ENCODE data around the gene AUTS2. TPM values are rescaled to one million over a fixed set of nuclear protein-coding genes. Genes with fewer than 3 reads are reported as not detected.

Gene AUTS2
- total RNA-seq, 2 experiments from 2014 or later = 15.2 to 16.3 TPM

GRCh38 chr7:70091362-70091761, 493.1 kb downstream of the AUTS2 start:
- DNase-seq = no peak
- no peak overlapping the region for H3K4me3 Mint-ChIP-seq
- no peak overlapping the region for H3K27ac Mint-ChIP-seq
- POLR2A ChIA-PET = no interaction called here
- no peaks in the 10 kb centered on the region for H3K9me3 Mint-ChIP-seq (ENCODE audit: insufficient read depth)
- no peaks in the 10 kb centered on the region for H3K27me3 Mint-ChIP-seq (ENCODE audit: low read depth)
- ATAC-seq = no peak
- CTCF ChIA-PET = no interaction called here
- H3K36me3 Mint-ChIP-seq (ENCODE audit: low read depth) = no peaks in the 10 kb centered on the region
- no peaks in the 10 kb centered on the region for H3K4me1 Mint-ChIP-seq (ENCODE audit: low read depth)

GRCh38 chr7:70092314-70093204, 494.3 kb downstream of the AUTS2 start:
- Mint-ChIP-seq H3K9me3 (ENCODE audit: insufficient read depth) (no peaks in the 10 kb centered on the region), H3K27ac (no peak overlapping the region), H3K4me1 (ENCODE audit: low read depth) (no peaks in the 10 kb centered on the region), H3K27me3 (ENCODE audit: low read depth) (no peaks in the 10 kb centered on the region), H3K4me3 (no peak overlapping the region), H3K36me3 (ENCODE audit: low read depth) (no peaks in the 10 kb centered on the region)
- no peak for DNase-seq
- ATAC-seq = no peak
- ChIA-PET CTCF (no interaction called here), POLR2A (no interaction called here)

DNA sequence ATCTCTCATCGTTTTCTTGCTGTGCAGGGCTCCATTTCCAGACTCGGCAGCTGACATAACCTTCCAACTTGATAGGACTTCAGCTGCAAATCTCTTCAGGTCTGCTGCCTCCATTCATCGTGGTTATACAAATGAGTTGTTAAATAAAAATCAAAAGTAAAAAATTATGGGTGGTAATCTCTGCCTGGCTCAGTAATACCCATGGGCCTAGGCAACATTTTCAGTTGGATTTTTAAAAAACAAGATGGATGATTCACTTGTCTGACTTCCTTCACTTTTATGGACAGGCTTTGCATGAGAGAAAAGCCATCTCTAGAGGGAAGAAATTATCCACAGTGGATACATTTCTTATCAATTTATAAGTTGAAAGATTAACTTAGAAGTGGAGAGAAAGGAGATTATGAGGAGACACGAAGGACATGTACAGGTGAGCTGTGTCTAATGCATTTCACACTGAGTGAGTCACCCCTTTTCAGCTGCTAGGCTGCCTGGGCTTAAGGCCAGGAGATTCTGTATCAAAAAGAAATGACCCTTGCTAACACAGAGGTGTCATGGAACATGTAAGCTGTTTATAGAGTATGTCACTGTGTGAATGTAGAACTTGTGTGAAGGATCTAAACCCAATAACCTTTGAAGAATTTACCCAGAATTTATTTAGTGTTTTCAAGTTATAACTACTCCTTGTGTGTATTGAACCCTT, 495.1 kb downstream of the AUTS2 start:
- DNase-seq = no peak
- ChIA-PET CTCF (no interaction called here), POLR2A (no interaction called here)
- no peak overlapping the region for H3K4me3 Mint-ChIP-seq
- no peaks in the 10 kb centered on the region for H3K27me3 Mint-ChIP-seq (ENCODE audit: low read depth)
- H3K27ac Mint-ChIP-seq = no peak overlapping the region
- H3K9me3 Mint-ChIP-seq (ENCODE audit: insufficient read depth) = no peaks in the 10 kb centered on the region
- no peaks in the 10 kb centered on the region for H3K4me1 Mint-ChIP-seq (ENCODE audit: low read depth)
- no peak for ATAC-seq
- no peaks in the 10 kb centered on the region for H3K36me3 Mint-ChIP-seq (ENCODE audit: low read depth)

GRCh38 chr7:70094831-70095230, 496.6 kb downstream of the AUTS2 start:
- no peak overlapping the region for H3K4me3 Mint-ChIP-seq
- CTCF ChIA-PET = no interaction called here
- DNase-seq = no peak
- H3K36me3 Mint-ChIP-seq (ENCODE audit: low read depth) = no peaks in the 10 kb centered on the region
- H3K27ac Mint-ChIP-seq = no peak overlapping the region
- H3K27me3 Mint-ChIP-seq (ENCODE audit: low read depth) = no peaks in the 10 kb centered on the region
- no peaks in the 10 kb centered on the region for H3K4me1 Mint-ChIP-seq (ENCODE audit: low read depth)
- no peak for ATAC-seq
- no peaks in the 10 kb centered on the region for H3K9me3 Mint-ChIP-seq (ENCODE audit: insufficient read depth)
- POLR2A ChIA-PET = no interaction called here

DNA sequence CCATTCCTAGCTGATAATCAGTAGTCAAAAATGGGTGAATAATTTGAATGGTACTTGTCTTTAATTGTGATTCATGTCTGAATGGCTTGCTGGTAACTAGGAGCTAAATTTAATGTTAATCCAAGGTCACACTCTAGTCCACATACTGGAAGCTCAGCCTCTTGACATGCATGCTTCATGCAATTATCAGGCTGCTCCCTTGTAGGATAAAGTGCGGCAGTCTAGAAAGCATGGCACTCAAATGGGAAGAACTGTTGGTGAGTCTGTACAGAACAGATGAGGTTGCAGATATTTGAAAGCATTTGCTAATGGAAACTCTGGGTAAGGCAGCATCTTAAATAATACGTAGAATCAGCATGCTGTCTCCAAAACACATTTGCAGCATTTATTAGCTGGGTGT, 499.4 kb downstream of the AUTS2 start:
- H3K4me1 Mint-ChIP-seq (ENCODE audit: low read depth) = no peaks in the 10 kb centered on the region
- no peak for DNase-seq
- H3K27me3 Mint-ChIP-seq (ENCODE audit: low read depth) = no peaks in the 10 kb centered on the region
- ATAC-seq = no peak
- no peaks in the 10 kb centered on the region for H3K36me3 Mint-ChIP-seq (ENCODE audit: low read depth)
- H3K27ac Mint-ChIP-seq = no peak overlapping the region
- H3K9me3 Mint-ChIP-seq (ENCODE audit: insufficient read depth) = no peaks in the 10 kb centered on the region
- CTCF ChIA-PET = interaction anchor here (0.6 kb wide), 1 partner anchor 174 kb away, joined by 3 read pairs; no protein-coding TSS in a partner anchor
- POLR2A ChIA-PET = no interaction called here
- H3K4me3 Mint-ChIP-seq = no peak overlapping the region

DNA sequence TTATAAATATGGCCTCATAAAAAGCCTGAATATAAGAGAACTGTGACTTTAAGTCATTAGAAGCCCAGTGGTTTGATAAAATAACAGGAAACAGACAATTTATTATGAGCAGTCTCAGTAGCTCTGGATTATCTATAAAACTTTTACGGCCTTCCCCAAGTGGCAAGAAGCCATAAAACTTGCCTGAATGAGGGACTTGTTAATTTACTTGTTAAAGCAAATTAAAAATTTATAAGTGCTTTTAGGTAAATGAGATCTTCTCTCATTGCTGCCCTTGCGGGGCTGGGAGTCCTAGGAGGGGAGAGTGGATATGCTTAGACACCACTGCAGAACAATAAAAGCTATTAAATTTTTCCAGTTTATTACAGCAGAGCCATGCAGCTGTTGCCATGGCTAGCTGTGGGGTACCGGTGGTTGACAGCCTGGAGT, 499.9 kb downstream of the AUTS2 start:
- CTCF ChIA-PET = interaction anchor here (0.6 kb wide), 1 partner anchor 174 kb away, joined by 3 read pairs; no protein-coding TSS in a partner anchor
- ATAC-seq (no peak), DNase-seq (no peak)
- Mint-ChIP-seq H3K36me3 (ENCODE audit: low read depth) (no peaks in the 10 kb centered on the region), H3K27me3 (ENCODE audit: low read depth) (no peaks in the 10 kb centered on the region), H3K4me3 (no peak overlapping the region), H3K27ac (no peak overlapping the region), H3K4me1 (ENCODE audit: low read depth) (no peaks in the 10 kb centered on the region), H3K9me3 (ENCODE audit: insufficient read depth) (no peaks in the 10 kb centered on the region)
- POLR2A ChIA-PET = no interaction called here

- POLR2A ChIA-PET = no interaction called here
- no peak for DNase-seq
- Mint-ChIP-seq H3K9me3 (ENCODE audit: insufficient read depth) (no peaks in the 10 kb centered on the region), H3K4me1 (ENCODE audit: low read depth) (no peaks in the 10 kb centered on the region), H3K27ac (no peak overlapping the region), H3K27me3 (ENCODE audit: low read depth) (no peaks in the 10 kb centered on the region), H3K4me3 (no peak overlapping the region), H3K36me3 (ENCODE audit: low read depth) (no peaks in the 10 kb centered on the region)
- CTCF ChIA-PET = no interaction called here
- no peak for ATAC-seq
Measured at GRCh38 chr7:70098905-70099672, 500.8 kb downstream of the AUTS2 start.

DNA sequence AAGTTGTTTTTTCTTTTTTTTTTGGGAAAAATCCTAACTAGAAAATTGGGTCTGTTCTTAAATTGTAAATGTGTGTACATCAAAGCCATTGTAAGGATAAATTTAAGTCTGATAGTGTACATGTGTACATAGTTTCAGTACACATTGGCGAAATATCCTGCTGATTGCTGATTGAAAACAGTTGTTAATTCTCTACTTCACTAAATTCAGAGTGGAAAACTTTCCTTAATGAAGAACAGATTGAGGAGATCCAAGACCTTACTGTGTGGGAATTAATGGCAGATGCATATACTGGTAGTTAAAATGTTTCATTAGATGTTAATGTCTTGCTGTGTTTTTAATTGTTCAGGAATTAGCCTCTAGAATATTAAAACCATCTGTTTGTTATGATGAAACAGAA, 506.0 kb downstream of the AUTS2 start:
- Mint-ChIP-seq H3K4me1 (ENCODE audit: low read depth) (no peaks in the 10 kb centered on the region), H3K27me3 (ENCODE audit: low read depth) (no peaks in the 10 kb centered on the region), H3K4me3 (no peak overlapping the region), H3K9me3 (ENCODE audit: insufficient read depth) (no peaks in the 10 kb centered on the region), H3K36me3 (ENCODE audit: low read depth) (no peaks in the 10 kb centered on the region), H3K27ac (no peak overlapping the region)
- ChIA-PET POLR2A (no interaction called here), CTCF (no interaction called here)
- ATAC-seq = no peak
- no peak for DNase-seq

- Mint-ChIP-seq H3K36me3 (ENCODE audit: low read depth) (no peaks in the 10 kb centered on the region), H3K27ac (no peak overlapping the region), H3K4me3 (no peak overlapping the region), H3K27me3 (ENCODE audit: low read depth) (peaks cover 4% of the 10 kb centered on the region), H3K9me3 (ENCODE audit: insufficient read depth) (no peaks in the 10 kb centered on the region), H3K4me1 (ENCODE audit: low read depth) (no peaks in the 10 kb centered on the region)
- DNase-seq (no peak), ATAC-seq (no peak)
- CTCF ChIA-PET = no interaction called here
- POLR2A ChIA-PET = no interaction called here
Measured at GRCh38 chr7:70113078-70113477, 514.8 kb downstream of the AUTS2 start.

DNA sequence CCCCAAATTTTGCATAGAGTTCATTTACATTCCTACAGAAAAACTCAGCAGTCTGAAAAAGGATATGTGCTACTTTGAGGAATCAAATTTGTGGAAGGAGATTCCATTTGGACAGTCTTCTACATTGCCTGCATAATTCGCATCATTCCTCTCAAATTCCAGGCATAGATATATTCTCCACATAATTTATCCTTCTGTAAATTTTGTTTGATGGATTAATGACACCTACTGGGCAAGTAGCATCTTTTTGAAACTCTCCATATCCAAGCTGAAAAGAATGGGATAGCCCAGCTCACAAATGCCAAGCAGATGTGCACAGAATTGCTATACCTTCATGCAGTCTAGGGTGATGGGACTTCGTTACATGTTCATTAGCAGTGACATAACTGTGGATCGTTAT, 515.3 kb downstream of the AUTS2 start:
- Mint-ChIP-seq H3K9me3 (ENCODE audit: insufficient read depth) (no peaks in the 10 kb centered on the region), H3K4me3 (no peak overlapping the region)
- CTCF ChIA-PET = no interaction called here

GRCh38 chr7:70114806-70115205, 516.5 kb downstream of the AUTS2 start:
- ATAC-seq (no peak), DNase-seq (no peak)
- Mint-ChIP-seq H3K36me3 (ENCODE audit: low read depth) (no peaks in the 10 kb centered on the region), H3K4me1 (ENCODE audit: low read depth) (no peaks in the 10 kb centered on the region), H3K9me3 (ENCODE audit: insufficient read depth) (no peaks in the 10 kb centered on the region), H3K4me3 (no peak overlapping the region), H3K27ac (no peak overlapping the region), H3K27me3 (ENCODE audit: low read depth) (peaks cover 4% of the 10 kb centered on the region)
- POLR2A ChIA-PET = no interaction called here
- CTCF ChIA-PET = no interaction called here

More for the DNA sequence above, 515.3 kb downstream of the AUTS2 start:
- H3K27ac Mint-ChIP-seq = no peak overlapping the region
- no peaks in the 10 kb centered on the region for H3K36me3 Mint-ChIP-seq (ENCODE audit: low read depth)
- H3K27me3 Mint-ChIP-seq (ENCODE audit: low read depth) = peaks cover 4% of the 10 kb centered on the region
- DNase-seq = no peak
- H3K4me1 Mint-ChIP-seq (ENCODE audit: low read depth) = no peaks in the 10 kb centered on the region
- ATAC-seq = no peak
- POLR2A ChIA-PET = no interaction called here

DNA sequence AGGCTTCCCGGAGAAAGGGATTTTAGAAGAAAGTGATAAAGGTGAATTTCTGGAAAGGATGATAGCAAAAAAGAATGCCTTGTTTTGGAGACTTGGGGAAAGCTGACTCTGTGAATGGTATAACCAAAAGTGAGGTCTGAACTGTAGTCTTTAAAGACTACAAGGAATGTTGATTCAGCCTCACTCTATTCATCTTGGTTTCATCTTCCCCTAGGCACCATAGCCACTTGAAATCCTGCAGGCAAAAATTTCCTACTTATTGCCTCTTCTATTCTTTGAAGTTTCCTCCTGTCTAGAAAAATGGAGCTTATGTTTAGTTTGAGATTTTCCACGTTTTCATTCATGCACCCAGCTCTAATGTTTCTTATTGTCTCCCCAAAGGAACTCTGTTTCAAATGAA, 518.0 kb downstream of the AUTS2 start:
- ChIA-PET CTCF (no interaction called here), POLR2A (no interaction called here)
- peaks cover 3% of the 10 kb centered on the region for H3K9me3 Mint-ChIP-seq (ENCODE audit: insufficient read depth)
- peaks cover 4% of the 10 kb centered on the region for H3K27me3 Mint-ChIP-seq (ENCODE audit: low read depth)
- no peak overlapping the region for H3K27ac Mint-ChIP-seq
- no peaks in the 10 kb centered on the region for H3K36me3 Mint-ChIP-seq (ENCODE audit: low read depth)
- H3K4me1 Mint-ChIP-seq (ENCODE audit: low read depth) = no peaks in the 10 kb centered on the region
- H3K4me3 Mint-ChIP-seq = no peak overlapping the region
- ATAC-seq (no peak), DNase-seq (no peak)

All from activated CD8-positive, alpha-beta T cell treated with anti-CD3 and anti-CD28 coated beads, Interleukin-2, amount 10 ng/mL, durations not matched to agents 7 days and 5 days (primary cell).